HEK293 (cell line): ENCODE results near the gene RANGAP1.

ENCODE experiments used
- CTCF ChIA-PET: fragments of 350-600 bp; formaldehyde crosslinking; extraction: SDS; loops from one replicate; lab custom pipeline; 2021; ENCODE audit warnings: antibody characterized with exemption; lab: Yijun Ruan, JAX
- POLR2A ChIA-PET: fragments of 300-600 bp; formaldehyde crosslinking; extraction: SDS; loops from one replicate; lab custom pipeline; 2020; ENCODE audit warnings: antibody characterized with exemption, inconsistent platforms; lab: Yijun Ruan, JAX
- H3K27ac ChIP-seq: fragments of 200-500 bp; sonication (Bioruptor generic); 2 replicates; pipeline ENCODE4 v1.5.1; 2014; ENCODE audit warnings: low read depth, low read length, control low read depth, inconsistent platforms; ENCODE audit errors: extremely low read depth
- H3K36me3 ChIP-seq, 2 experiments: fragments of 200-500 bp in 1 of 2; sonication (Bioruptor generic) in 1 of 2; 1 replicate in 1 of 2; 2 replicates in 1 of 2; pipeline ENCODE4 v1.5.1; 2014 to 2017; ENCODE audit warnings: inconsistent platforms in 2 of 2, low read length in 2 of 2; ENCODE audit not compliant: control insufficient read depth in 2 of 2, insufficient read depth in 1 of 2
- H3K4me1 ChIP-seq: fragments of 200-500 bp; sonication (Bioruptor generic); 2 replicates; pipeline ENCODE4 v1.5.1; 2014; ENCODE audit warnings: mild to moderate bottlenecking, low read length, inconsistent platforms; ENCODE audit not compliant: control insufficient read depth, insufficient read depth
- H3K4me3 ChIP-seq: 2 replicates; pipeline ENCODE4 v1.5.1; 2011; ENCODE audit warnings: low read depth, mild to moderate bottlenecking, control low read depth, low read length, moderate library complexity
- H3K9me3 ChIP-seq: fragments of 200-500 bp; sonication (Bioruptor generic); 2 replicates; pipeline ENCODE4 v1.5.1; 2014; ENCODE audit warnings: low read depth, low read length, inconsistent platforms; ENCODE audit not compliant: control insufficient read depth, insufficient read depth
- ZFP3 ChIP-seq: fragments of 450-650 bp; formaldehyde crosslinking; IDR thresholded peaks from 2 replicates; pipeline ENCODE4 v1.5.1; 2016; ENCODE audit warnings: low read depth, missing biosample characterization, missing genetic modification characterization
- ZNF174 ChIP-seq: fragments of 450-650 bp; formaldehyde crosslinking; IDR thresholded peaks from 2 replicates; pipeline ENCODE4 v1.5.0; 2017; ENCODE audit warnings: missing biosample characterization, mild to moderate bottlenecking, missing genetic modification characterization
- ZNF473 ChIP-seq: fragments of 450-650 bp; formaldehyde crosslinking; IDR thresholded peaks from 2 replicates; pipeline ENCODE4 v1.5.1; 2017; ENCODE audit warnings: missing biosample characterization, missing genetic modification characterization
- ZNF560 ChIP-seq: fragments of 450-650 bp; formaldehyde crosslinking; IDR thresholded peaks from 2 replicates; pipeline ENCODE4 v1.5.1; 2017; ENCODE audit warnings: missing biosample characterization, missing genetic modification characterization, borderline replicate concordance
- ZNF747 ChIP-seq: fragments of 450-650 bp; formaldehyde crosslinking; IDR thresholded peaks from 2 replicates; pipeline ENCODE4 v1.5.1; 2016; ENCODE audit warnings: missing biosample characterization, missing genetic modification characterization
- TF ChIP-seq, protein P1 (sequence below): fragments of 450-650 bp; formaldehyde crosslinking; IDR thresholded peaks from 2 replicates; pipeline ENCODE4 v1.5.1; 2017; ENCODE audit warnings: missing biosample characterization, missing genetic modification characterization
- TF ChIP-seq, protein P2 (sequence below): sonication (generic); formaldehyde crosslinking; IDR thresholded peaks from 2 replicates; pipeline ENCODE4 v1.8.1; 2022; ENCODE audit warnings: mild to moderate bottlenecking, moderate library complexity, missing genetic modification reagents
- TF ChIP-seq, protein P3 (sequence below): fragments of 450-650 bp; formaldehyde crosslinking; IDR thresholded peaks from 2 replicates; pipeline ENCODE4 v1.5.1; 2016; ENCODE audit warnings: missing biosample characterization, missing genetic modification characterization
- TF ChIP-seq, protein P4 (sequence below): fragments of 450-650 bp; formaldehyde crosslinking; IDR thresholded peaks from 2 replicates; pipeline ENCODE4 v1.5.1; 2017; ENCODE audit warnings: missing biosample characterization, missing genetic modification characterization

RANGAP1 gene

DNA sequence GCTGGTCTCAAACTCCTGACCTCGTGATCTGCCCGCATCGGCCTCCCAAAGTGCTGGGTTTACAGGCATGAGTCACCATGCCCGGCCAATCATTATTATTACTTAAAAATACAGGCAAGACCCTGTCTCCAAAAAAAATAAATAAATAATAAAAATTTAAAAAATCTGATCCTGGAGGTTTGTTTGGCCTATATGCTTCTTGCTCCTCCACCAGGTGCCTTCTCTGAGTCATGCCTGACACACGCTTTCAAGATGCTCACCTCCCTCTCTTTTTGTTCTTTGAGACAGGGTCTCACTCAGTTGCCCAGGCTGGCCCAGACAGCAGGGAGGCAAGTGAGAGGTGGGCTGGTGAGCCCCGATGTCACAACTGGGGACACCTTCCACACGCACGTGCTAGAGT lies 28.8 kb upstream of the RANGAP1 start (continued):
- TF ChIP-seq, protein P1, sequence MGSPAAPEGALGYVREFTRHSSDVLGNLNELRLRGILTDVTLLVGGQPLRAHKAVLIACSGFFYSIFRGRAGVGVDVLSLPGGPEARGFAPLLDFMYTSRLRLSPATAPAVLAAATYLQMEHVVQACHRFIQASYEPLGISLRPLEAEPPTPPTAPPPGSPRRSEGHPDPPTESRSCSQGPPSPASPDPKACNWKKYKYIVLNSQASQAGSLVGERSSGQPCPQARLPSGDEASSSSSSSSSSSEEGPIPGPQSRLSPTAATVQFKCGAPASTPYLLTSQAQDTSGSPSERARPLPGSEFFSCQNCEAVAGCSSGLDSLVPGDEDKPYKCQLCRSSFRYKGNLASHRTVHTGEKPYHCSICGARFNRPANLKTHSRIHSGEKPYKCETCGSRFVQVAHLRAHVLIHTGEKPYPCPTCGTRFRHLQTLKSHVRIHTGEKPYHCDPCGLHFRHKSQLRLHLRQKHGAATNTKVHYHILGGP (tag by site-specific recombination) = no peak

DNA sequence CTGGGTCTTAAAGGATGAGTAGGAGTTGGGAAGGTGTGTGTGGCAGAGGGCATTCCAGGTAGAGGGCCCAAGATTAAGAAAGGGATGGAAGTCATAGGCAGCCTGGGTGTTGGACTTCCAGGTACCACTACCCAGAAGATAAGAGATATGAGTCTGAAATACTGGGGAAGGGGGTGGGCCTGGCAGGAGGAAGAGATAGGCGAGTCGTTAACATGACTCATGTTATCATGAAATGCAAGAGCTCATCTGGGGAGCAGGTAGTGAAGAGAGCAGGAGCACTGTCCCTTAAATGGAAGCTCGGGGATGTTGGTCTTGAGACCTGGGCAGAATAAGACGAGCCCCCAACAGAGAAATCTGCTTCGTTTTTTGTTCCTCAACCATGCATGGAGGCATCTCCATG lies 25.5 kb upstream of the RANGAP1 start:
- CTCF ChIA-PET = interaction anchor here (0.7 to 1.5 kb wide), 2 partner anchors 10 to 19 kb away, joined by 4 to 5 read pairs; partner anchors contain the start of gene ZC3H7B
- Histone ChIP-seq H3K27ac (no peak overlapping the region), H3K36me3 (peaks cover 4 to 22% of the 10 kb centered on the region in 2 experiments; a peak in 2 of 3 replicates), H3K4me3 (no peak overlapping the region), H3K4me1 (no peaks in the 10 kb centered on the region; the same call in 1 of the 2 replicates)
- POLR2A ChIA-PET = interaction anchor here (2.7 kb wide), 1 partner anchor 10 kb away, joined by 9 read pairs; the partner anchor contains the start of gene ZC3H7B
- TF ChIP-seq ZNF473 = no peak
- TF ChIP-seq ZFP3 = peak; percentile 57
- TF ChIP-seq, all 188 proteins: peak for 1
- no peaks in the 10 kb centered on the region for H3K9me3 ChIP-seq

DNA sequence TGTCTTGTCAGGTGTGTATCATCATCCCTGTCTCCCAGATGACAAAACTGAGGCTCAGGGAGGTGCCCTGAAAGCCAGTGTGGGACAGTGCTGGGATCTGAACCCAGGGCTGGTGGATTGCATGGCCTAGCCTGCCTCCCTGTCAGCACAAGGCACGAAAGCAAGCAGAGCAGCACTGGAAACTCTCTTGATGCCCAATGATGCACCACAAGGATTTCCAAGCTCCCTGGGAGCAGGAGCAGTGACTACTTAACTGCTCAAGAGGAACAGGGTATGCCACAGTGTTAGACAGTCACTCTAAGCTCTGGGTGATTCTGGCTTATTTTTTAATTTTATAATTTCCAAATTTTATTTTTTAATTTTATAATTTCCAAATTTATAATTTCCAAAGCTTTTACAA lies 24.3 kb upstream of the RANGAP1 start:
- Histone ChIP-seq H3K27ac (no peak overlapping the region), H3K36me3 (peaks cover 4 to 15% of the 10 kb centered on the region in 2 experiments; a peak in 2 of 3 replicates), H3K4me3 (no peak overlapping the region), H3K9me3 (no peaks in the 10 kb centered on the region), H3K4me1 (no peaks in the 10 kb centered on the region; the same call in 1 of the 2 replicates)
- TF ChIP-seq, protein P2, sequence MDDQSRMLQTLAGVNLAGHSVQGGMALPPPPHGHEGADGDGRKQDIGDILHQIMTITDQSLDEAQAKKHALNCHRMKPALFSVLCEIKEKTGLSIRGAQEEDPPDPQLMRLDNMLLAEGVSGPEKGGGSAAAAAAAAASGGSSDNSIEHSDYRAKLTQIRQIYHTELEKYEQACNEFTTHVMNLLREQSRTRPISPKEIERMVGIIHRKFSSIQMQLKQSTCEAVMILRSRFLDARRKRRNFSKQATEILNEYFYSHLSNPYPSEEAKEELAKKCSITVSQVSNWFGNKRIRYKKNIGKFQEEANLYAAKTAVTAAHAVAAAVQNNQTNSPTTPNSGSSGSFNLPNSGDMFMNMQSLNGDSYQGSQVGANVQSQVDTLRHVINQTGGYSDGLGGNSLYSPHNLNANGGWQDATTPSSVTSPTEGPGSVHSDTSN (CRISPR knock-in tag) = no peak
- TF ChIP-seq ZNF747 (tag by site-specific recombination) = no peak
- TF ChIP-seq, protein P3, sequence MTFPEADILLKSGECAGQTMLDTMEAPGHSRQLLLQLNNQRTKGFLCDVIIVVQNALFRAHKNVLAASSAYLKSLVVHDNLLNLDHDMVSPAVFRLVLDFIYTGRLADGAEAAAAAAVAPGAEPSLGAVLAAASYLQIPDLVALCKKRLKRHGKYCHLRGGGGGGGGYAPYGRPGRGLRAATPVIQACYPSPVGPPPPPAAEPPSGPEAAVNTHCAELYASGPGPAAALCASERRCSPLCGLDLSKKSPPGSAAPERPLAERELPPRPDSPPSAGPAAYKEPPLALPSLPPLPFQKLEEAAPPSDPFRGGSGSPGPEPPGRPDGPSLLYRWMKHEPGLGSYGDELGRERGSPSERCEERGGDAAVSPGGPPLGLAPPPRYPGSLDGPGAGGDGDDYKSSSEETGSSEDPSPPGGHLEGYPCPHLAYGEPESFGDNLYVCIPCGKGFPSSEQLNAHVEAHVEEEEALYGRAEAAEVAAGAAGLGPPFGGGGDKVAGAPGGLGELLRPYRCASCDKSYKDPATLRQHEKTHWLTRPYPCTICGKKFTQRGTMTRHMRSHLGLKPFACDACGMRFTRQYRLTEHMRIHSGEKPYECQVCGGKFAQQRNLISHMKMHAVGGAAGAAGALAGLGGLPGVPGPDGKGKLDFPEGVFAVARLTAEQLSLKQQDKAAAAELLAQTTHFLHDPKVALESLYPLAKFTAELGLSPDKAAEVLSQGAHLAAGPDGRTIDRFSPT (tag by site-specific recombination) = no peak
- TF ChIP-seq, protein P4, sequence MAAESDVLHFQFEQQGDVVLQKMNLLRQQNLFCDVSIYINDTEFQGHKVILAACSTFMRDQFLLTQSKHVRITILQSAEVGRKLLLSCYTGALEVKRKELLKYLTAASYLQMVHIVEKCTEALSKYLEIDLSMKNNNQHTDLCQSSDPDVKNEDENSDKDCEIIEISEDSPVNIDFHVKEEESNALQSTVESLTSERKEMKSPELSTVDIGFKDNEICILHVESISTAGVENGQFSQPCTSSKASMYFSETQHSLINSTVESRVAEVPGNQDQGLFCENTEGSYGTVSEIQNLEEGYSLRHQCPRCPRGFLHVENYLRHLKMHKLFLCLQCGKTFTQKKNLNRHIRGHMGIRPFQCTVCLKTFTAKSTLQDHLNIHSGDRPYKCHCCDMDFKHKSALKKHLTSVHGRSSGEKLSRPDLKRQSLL (tag by site-specific recombination) = no peak
- ChIA-PET POLR2A (interaction anchor here (0.6 kb wide), 1 partner anchor 22 kb away, joined by 11 read pairs; no protein-coding TSS in a partner anchor), CTCF (interaction anchor here (0.6 kb wide), 2 partner anchors 156 to 244 kb away, joined by 4 read pairs; no protein-coding TSS in a partner anchor)

DNA sequence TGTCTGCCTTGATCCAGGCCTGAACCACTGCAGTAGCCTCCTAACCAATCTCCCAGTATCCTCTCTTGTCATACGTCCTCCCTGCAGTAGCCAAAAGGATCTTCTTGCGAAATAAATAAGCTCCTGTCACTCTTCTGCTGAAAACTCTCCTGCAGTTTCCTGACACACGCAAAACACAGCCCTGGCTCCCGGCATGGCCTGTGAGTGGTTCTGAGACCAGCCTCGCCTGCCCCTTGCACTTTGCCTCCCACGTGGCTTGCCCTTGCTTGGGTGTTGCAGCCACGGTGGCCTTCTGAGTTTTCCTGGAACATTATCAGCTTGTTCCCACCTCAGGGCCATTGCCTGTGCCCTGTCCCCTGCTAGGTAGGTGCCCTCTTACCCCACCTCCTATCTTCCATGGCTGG lies 22.6 kb upstream of the RANGAP1 start:
- POLR2A ChIA-PET = interaction anchor here (0.6 to 2.7 kb wide), 2 partner anchors 22 to 73 kb away, joined by 3 to 13 read pairs; partner anchors contain the start of gene RANGAP1
- Histone ChIP-seq H3K36me3 (peaks cover 0 to 19% of the 10 kb centered on the region in 2 experiments; a peak in 2 of 3 replicates), H3K9me3 (no peaks in the 10 kb centered on the region), H3K27ac (no peak overlapping the region), H3K4me3 (no peak overlapping the region), H3K4me1 (no peaks in the 10 kb centered on the region; the same call in 1 of the 2 replicates)
- TF ChIP-seq ZNF174 (tag by site-specific recombination) (no peak), ZNF560 (tag by site-specific recombination) (no peak)
- CTCF ChIA-PET = no interaction called here
